Amniotic stem cell (primary cell): ENCODE data around the gene SDHA.
A peak's percentile ranks its signal among the peaks of the same experiment; 100 is the strongest.

Experiments used
- DNase-seq: peaks from one replicate; lab custom pipeline; 2025; lab: John Stamatoyannopoulos, UW

Gene SDHA

DNA sequence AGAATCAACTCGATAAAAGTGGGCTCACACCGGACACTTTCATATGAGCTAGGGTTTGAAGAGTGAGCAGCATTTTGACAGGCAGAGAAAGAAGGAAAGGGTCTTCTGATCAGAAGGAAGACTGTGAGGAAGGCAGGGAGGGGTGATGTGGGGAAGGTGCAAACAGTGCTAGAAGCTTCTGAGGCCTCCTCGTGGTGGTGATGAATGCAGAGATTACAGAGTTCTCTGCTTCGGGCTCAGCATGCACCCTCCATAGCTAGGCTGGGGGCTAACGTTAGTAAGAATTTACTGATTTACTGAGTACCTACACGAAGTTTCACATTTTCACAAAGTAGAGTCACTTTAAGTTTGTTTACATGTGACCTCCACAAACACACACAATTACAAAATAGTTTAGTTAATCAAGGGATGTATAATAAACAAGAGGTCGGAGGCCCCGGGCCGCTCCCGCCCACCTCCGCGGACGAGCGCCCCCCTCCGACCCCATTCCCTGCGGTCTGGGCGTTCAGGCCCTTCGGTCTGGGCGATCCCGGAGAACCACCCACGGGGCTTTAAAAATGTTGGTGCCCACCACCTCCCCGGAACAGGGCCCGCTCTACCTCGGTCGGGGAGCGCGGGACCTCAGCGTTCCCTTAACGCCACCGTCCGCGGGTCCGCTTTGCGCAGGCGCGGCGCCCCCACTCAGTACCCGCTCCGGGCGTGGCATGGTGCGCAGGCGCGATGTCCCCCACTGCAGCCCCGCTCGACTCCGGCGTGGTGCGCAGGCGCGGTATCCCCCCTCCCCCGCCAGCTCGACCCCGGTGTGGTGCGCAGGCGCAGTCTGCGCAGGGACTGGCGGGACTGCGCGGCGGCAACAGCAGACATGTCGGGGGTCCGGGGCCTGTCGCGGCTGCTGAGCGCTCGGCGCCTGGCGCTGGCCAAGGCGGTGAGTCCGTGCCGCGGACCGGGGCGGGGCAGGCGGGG lies at the start of gene SDHA, which contains the start of gene CCDC127:
Gene SDHA, plus strand, starts transcription at position 827 of the 963 bp plus-strand sequence. Its CDS starts 36 bp downstream, at position 863.
Gene CCDC127, minus strand, starts transcription at position 660 of the 963 bp plus-strand sequence. CDS start 1,304 bp downstream, outside the sequence.
- DNase-seq = peak; percentile 76

DNA sequence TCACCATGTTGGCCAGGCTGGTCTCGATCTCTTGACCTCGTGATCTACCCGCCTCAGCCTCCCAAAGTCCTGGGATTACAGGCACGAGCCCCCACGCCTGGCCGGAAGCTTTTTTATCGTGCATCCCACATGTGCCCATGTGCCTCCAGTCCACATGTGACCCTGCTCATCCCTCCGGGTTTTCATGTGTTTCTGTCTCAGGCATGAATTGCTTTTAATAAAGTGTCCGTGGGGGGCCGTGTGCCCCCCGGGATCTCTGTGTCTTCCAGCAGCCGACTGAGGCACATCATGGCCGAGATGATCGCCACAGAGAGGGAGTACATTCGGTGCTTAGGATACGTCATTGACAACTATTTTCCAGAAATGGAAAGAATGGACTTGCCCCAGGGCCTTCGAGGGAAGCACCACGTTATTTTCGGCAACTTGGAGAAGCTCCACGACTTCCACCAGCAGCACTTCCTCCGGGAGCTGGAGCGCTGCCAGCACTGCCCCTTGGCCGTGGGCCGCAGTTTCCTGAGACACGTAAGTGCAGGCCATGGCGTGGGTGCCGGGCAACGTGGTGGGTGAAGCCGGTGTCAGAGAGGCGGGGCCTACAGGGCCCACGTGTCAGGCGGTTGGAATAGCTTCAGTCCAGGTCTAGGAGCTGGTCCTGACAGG lies 48.9 kb upstream of the SDHA start:
- peak; percentile 79 for DNase-seq

DNA sequence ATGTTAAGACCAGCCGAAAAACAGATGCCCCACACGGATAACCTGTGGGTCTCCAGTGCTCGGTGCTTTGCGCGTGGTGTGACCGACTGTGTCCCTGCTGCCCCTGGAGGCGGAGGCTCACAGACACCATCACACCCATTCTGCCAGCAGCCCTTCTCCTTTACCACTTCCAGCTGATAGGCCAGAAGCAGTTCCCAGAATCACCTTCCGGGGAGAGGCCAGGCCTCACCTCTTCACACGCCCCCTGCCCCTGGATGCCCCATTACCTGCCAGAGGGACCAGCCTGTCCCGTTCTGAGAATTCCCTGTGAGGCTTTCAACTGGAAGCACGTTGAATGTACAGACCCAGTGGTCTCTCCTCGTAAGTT lies 48.4 kb upstream of the SDHA start:
- no peak for DNase-seq

DNA sequence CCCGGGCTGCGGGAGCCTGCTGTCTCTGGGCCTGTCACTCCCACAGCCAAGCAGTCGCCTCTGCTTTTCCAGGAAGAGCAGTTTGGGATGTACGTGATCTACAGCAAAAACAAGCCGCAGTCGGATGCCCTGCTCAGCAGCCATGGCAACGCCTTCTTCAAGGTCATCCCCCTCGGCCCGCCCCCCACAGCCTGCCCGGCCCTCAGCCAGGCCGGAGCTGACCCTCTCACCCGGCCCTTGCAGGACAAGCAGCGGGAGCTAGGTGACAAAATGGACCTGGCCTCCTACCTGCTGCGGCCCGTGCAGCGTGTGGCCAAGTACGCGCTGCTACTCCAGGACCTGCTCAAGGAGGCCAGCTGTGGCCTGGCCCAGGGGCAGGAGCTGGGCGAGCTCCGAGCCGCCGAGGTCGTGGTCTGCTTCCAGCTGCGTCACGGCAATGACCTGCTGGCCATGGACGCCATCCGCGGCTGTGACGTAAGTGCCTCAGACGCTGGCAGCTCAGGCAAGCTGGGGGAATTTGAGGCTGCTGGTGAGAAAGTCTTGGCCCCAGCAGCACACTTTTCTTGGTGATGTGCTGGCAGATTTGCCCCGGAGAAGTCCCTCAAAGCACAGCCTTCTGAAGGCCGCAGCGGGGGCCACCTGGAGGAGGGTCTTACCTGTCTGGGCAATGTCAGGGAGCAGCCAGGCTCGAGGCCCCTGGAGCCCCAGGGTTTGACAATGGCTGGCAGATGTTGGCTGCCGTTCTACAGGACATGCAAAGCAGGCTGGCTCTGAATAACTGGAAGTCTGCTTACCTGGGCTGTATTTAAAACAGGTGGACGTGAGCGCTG lies 46.9 kb upstream of the SDHA start:
- no peak for DNase-seq

DNA sequence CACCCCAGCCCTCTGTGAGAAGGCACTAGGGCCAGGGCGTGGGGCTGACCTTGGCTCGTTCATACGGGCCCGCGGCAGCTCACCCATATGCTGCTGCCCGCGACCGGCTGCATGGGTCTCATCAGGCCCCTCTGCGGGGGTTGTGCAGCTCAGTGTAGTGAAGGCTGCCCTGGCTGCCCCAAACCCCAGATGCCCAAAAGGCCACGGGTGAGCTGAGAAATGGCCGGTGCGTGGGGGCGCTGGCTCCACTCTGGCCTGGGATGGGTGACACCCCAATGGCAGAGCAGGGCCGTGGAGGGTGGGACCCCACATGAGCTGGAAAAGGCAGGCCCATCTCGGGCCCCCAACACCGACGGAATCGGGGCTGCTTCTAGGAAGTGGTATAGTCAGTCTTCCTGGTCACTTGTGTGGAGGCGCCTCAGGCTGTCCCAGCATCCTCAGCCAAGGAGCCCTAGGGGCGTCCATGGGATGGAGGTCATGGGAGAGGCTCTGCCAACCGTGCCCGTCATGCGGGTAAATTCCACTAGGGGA lies 46.3 kb upstream of the SDHA start:
- no peak for DNase-seq

DNA sequence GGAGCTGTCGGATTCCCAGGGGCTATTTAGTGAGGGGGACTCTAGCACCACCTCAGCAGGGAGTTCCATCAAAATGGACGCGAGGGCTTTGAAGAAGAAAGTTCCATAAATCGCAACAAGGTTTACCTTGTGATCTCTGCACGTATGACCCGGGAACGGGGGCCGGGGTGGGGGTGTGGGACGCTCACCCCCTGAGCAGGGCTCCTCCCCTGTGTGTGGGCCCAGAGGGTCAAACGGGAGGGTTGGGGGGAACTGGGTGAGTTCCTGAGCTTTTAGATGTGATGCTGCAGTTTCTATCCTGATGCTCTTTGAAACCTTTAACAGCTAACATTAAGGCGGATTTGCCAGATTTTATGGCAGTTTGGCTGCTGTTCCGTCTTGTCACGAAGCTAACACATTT lies 45.7 kb upstream of the SDHA start:
- no peak for DNase-seq

DNA sequence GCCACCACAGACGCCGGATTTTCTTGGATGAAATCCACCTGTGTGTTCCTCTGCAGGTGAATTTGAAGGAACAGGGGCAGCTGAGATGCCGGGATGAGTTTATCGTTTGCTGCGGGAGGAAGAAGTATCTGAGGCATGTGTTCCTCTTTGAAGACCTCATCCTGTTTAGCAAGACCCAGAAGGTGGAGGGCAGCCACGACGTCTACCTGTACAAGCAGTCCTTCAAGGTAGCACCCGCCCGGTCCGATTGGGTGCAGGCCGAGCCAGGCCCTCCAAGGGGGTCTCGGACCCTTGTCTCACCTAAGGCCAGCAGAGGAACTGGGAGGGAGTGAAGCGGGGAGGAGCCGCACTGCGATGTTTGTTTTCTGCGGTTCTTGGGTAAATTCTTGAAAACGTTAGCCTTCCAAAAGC lies 45.3 kb upstream of the SDHA start:
- no peak for DNase-seq

DNA sequence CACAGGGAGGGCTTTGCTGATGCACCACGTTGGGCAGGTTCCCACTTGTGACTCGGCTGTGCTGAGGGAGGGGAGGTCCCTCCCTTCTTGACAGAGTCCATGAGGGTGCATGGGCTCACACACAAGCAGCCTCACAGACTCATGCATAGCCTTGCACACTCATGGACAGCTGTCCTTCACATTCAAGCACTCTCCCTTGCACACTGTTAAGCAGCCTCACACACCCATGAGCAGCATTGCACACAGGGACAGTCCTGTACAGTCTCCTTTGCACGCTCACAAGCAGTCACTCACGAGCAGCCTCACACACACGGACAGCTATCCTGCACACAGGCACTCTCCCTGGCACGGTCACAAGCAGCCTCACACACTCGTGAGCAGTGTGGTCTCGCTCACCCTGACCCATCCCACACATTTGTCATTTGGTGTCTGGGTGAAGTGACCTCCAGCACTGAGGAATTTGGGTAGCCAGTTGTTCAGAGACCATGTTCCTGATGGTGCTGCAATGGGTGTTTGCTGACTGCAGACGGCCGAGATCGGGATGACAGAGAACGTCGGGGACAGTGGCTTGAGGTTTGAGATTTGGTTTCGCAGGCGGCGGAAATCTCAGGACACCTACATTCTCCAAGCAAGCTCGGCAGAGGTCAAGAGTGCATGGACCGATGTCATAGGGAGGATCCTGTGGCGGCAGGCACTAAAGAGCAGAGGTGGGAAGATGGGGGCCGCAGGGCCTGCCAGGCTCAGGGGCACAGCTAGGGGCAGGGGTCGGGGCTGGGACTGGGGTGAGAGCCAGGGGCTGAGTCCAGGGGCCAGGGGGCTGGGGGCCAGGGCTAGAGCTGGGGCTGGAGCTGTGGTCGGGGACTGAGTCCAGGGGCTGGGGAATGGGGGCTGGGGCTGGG lies 44.5 kb upstream of the SDHA start:
- DNase-seq = no peak

DNA sequence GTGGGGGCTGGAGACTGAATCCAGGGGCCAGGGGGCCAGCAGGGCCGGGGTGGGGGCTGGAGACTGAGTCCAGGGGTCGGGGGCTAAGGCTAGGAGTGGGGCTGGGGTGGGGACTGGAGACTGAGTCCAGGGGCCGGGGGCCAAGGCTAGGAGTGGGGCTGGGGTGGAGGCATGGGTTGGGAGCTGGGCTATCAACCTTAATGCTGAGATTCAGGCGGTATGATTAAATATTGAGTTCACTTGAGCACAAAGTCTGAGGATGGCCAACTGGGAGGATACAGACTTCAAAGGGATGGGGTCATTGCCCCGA lies 43.9 kb upstream of the SDHA start:
- no peak for DNase-seq

DNA sequence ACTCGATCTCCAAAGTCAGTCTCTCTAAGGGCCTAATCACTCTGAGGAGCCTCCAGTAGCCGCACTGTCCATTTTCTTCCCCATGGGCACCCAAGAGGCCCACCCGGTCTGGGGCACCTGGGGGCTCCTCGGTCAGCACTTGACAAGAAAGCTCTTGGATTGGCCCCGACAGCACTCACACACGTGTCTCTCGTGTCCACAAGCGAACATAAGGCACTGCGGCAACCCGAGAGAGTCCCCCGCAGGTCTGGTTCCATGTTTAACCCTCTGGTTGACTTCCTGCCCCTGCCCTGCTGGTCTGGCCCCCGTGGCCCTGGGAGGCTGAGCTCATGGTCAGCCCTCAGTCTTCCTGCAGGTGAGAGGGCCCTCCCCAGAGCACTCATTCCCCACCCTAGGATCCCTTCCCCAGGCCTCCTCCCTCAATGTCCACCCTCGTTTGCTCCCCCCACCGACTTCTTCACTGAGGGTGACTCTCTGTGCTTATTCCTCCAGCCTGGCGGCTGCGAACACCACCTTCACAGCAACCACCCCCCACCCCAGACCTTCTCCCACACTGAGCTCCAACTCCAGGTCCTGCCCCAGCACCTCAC lies 43.1 kb upstream of the SDHA start:
- DNase-seq = no peak

DNA sequence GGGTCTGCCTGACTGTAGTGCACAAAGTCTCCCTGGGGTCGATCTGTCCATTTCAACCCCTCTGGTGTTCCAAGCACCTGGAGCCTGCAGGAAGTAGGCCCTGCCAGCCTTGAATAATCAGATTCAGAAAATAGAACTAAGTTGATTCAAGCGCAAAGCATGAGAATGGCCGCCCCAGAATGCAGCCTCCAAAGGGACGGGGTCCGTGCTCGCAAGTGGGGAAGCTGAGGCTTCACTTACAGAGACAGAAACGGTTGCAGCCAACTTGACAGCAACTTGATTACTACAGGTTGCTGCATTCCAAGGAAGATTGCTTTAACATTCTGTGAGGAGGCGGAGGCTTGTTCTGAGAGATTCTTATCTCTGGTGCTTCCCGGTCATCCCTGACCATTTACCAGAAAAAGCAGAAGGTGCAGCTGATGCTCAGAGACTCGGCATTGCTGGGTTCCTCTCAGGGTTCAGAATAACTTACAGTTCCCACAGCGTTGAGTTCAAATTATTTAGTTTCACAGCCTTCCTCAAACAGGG lies 41.8 kb upstream of the SDHA start:
- no peak for DNase-seq

DNA sequence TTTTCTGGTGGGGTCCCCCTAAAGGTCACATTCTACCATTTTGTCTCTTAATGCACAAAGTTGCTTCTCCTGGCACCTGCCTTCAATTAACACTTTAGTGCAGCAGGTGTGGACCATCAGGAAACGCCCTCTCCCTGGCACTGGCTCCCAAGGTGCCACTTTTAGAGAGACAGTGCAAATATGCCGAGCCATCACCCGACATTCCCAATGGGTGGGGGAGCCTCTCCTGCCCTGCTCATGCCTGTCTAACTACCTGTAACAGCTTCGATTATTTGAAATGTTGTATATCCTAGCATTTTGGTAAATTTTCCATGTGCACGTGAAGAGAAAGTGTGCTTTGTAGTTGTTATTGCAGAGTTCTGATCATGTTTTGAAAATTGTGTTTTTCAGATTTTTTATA lies 40.0 kb upstream of the SDHA start:
- DNase-seq = no peak

DNA sequence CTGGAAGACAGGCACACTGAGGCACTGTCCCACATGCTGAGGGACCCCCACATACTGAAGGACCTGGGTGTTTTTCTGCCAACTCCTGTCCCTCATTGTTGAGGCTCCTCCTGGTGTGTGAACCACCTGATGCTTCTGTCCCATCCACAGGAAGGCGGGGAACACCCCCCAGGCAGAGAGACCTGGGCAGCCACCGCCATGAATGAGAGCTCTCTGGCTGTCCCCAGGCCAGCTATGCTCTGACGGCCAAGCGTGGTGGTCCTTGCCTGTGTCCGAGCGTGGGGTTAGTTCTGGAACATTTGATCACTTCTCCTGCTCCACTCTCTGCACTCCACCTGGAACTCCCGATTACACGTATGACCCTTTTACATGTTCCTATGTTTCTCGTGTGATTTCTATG lies 38.7 kb upstream of the SDHA start:
- DNase-seq = no peak

DNA sequence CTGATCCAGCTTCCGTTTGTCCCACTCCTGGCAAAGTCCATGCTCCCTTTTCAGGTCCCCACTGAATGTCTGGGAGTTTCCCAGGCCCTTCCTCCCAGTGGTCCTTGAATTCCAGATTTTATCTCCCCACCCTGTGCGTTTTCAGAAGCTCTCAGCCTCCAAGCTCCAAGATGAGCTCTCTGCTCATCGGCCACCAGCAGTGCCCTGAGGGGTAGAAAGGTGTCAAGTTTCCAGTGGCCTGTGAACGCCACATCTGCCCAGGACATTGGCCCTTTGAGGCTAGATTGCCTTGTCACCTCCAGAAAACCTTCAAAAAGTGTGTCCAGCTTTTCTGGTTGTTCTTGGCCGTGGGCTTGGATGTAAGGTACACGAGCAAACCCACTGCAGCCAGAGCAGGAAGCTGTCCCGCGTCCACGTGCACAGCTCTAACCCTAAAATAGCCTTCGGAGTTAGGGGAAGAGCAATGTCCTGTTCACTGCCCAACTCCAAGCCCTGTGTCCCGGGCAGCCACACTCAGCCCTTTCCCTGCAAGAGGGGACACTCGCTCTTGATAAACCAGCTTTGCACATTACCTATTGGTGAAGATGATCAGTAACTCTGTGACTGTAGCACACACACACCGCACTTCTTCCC lies 37.7 kb upstream of the SDHA start:
- no peak for DNase-seq

DNA sequence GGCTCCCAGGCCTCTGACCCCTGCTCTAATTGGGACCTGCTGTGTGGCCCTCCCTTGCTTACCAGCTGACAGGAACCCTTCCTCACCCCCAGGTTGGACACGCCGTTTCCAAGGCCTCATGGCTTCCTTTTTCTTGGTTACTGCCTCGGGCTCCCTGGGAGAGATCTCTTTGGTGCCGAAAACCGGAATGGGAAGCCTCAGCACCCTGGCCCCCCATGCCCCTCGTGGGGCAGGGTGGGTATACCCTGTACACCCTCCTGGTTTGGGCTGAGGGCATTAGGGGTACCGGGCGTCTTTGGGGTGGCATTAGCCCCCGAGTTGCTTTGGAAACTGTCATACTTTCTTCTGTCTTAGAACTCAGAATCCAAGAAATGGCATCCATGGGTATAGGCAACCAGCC lies 37.0 kb upstream of the SDHA start:
- DNase-seq = no peak

DNA sequence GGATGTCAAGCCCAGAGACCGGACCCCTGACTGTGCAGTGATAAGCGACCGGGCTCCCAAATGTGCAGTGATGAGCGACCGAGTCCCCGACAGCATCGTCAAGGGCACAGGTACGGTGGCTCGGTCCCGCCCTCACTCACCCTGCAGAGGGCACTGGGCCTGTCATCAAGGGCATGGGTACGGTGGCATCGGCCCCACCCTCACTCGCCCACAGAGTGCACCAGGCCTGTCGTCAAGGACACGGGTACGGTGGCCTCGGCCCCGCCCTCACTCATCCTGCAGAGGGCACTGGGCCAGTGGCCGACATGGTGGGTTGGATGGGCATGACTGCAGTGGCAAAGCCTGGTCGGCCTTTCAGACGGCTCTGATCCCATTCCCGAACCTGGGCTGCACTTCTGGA lies 36.6 kb upstream of the SDHA start:
- DNase-seq = no peak

DNA sequence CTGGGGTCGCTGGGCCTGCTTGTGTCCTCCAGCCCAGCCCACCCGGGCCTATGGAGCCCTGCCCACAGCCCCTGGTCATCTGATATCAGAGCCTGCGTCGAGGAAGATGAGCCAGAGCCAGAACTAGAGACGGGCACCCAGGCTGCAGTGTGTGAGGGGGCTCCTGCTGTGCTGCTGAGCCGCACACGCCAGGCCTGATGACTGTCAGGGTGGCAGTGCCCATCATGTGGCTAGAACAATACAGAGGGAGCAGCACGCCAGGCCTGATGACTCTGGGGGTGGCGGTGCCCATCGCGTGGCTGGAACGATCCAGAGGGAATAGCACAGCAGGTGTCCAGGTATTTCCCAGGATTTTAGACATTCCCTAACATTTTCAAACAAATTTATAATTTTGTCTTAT lies 36.0 kb upstream of the SDHA start:
- DNase-seq = no peak

DNA sequence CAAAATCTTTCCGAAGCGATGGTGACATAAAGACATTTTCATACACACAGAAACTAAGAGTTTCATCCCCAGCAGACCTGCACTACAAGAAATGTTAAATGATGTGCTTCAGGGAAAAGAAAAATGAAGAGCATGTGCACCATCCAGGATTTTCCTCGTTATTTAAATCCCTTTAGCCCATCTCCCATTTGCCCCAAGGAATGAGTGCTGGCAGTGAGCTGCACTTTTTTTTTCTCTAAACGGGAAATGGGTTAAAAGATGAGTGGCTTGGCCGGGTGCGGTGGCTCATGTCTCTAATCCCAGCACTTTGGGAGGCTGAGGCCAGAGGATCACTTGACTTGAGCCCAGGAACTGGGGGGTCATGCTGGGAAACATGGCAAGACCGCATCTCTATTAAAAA lies 33.6 kb upstream of the SDHA start:
- no peak for DNase-seq

DNA sequence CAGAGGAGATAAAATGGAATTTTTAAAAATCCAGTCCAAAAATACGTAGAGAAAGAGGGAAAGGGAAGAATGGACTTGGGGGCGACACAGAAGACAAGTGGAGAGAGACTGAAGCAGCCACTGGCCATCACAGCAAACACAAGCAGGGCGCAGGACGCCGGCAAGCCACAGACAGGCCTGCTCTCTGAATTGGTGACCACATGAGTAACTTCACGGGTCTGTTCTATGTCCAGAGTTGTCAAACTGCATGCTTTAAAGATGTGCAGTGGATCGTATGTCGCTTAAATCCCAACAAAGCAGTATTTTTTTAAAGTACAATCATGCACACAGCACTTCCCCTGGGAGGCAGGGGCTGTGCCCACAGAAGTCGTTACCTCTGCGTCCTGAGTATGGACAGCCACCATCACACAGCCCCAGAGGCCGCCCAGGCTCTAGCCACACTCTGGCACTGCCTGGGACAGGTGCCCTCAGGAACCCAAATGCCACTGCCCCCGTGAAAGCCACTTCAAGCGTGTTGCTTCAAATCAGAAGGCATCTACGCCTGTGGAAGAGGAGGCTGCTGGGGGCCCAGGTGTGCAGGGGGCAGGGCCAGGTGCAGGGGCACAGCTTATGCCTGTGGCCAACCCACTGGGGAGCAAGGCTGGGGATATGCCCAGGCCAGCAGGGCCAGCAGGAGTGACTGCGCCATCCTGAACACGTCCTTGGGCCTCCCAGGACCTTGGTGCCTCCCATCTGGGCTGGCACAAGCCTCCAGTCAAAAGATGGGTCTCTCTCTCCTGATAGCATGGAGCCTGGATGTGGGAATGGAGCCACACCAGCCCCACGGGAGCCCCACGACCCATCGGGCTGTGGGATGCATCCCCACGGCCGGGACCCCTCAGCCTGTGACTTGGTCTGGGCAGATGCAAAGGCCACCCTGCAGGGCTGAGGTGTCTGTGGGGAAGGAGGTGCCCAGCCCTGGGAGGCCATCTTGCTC lies 32.7 kb upstream of the SDHA start:
- no peak for DNase-seq
